PC-9 (cell line): Measurements from ENCODE around the gene BTRC. TPM values are rescaled to one million over a fixed set of nuclear protein-coding genes. Genes with fewer than 3 reads are reported as not detected.

Experiments
- BruUV-seq: library from RNA; stranded (reverse); fragments of 400-500 nt; replicated peaks from 2 replicates; lab custom pipeline; 2021; lab: Mats Ljungman, UMichigan
- CTCF ChIA-PET: fragments of 300-600 bp; sonication (Branson Sonifier 250); formaldehyde crosslinking; loops from one replicate; lab custom pipeline; 2022; ENCODE audit warnings: antibody characterized with exemption; lab: Charles Lee
- POLR2A ChIA-PET: fragments of 300-600 bp; sonication (Branson Sonifier 250); formaldehyde crosslinking; loops from one replicate; lab custom pipeline; 2022; ENCODE audit warnings: antibody characterized with exemption; ENCODE audit not compliant: unreplicated experiment; lab: Charles Lee
- DNase-seq, 2 experiments: peaks; one replicate each; pipeline versions ENCODE4 v3.0.0 to v3.0.0-alpha.2; 2015 to 2022; ENCODE audit warnings: mixed read lengths in 1 of 2
- H2AFZ ChIP-seq: fragments of 200-600 bp; sonication (generic); 2 replicates; pipeline ENCODE4 v1.8.1; 2017; ENCODE audit warnings: antibody characterized with exemption
- H3F3A ChIP-seq: fragments of 200-600 bp; sonication (generic); 2 replicates; pipeline ENCODE4 v1.8.1; 2017; ENCODE audit warnings: antibody characterized with exemption, mild to moderate bottlenecking, low read depth; ENCODE audit not compliant: insufficient read depth
- H3K27ac ChIP-seq: fragments of 200-600 bp; sonication (generic); 2 replicates; pipeline ENCODE4 v1.6.1; 2016; ENCODE audit warnings: mixed run types
- H3K27me3 ChIP-seq: fragments of 200-600 bp; sonication (generic); 2 replicates; pipeline ENCODE4 v1.6.1; 2016; ENCODE audit warnings: low read depth, mixed run types; ENCODE audit not compliant: insufficient read depth
- H3K36me3 ChIP-seq: fragments of 200-600 bp; sonication (generic); 2 replicates; pipeline ENCODE4 v1.6.1; 2016; ENCODE audit warnings: low read depth, mixed run types
- H3K4me1 ChIP-seq: fragments of 200-600 bp; sonication (generic); replicated peaks from 2 replicates; pipeline ENCODE4 v1.6.1; 2016; ENCODE audit warnings: mixed run types; ENCODE audit not compliant: insufficient read depth
- H3K4me2 ChIP-seq: fragments of 200-600 bp; sonication (generic); 2 replicates; pipeline ENCODE4 v1.6.1; 2017; ENCODE audit warnings: mixed run types
- H3K4me3 ChIP-seq: fragments of 200-600 bp; sonication (generic); 2 replicates; pipeline ENCODE4 v1.6.1; 2016; ENCODE audit warnings: mixed run types
- H3K79me2 ChIP-seq: fragments of 200-600 bp; sonication (generic); 2 replicates; pipeline ENCODE4 v1.6.1; 2017; ENCODE audit warnings: low read depth, mixed run types
- H3K9me2 ChIP-seq: fragments of 200-600 bp; sonication (generic); 2 replicates; pipeline ENCODE4 v1.8.1; 2017; ENCODE audit warnings: mild to moderate bottlenecking; ENCODE audit not compliant: insufficient read depth
- H3K9me3 ChIP-seq: fragments of 200-600 bp; sonication (generic); 2 replicates; pipeline ENCODE4 v1.8.1; 2016; ENCODE audit warnings: low read depth; ENCODE audit not compliant: insufficient read depth
- H4K20me1 ChIP-seq: fragments of 200-600 bp; sonication (generic); 2 replicates; pipeline ENCODE4 v1.8.1; 2017; ENCODE audit not compliant: insufficient read depth
- CTCF ChIP-seq: fragments of 200-600 bp; sonication (generic); conservative IDR thresholded peaks from 2 replicates; pipeline ENCODE4 v1.6.1; 2017; ENCODE audit warnings: mixed run types, antibody characterized with exemption, mild to moderate bottlenecking, moderate library complexity
- EZH2 ChIP-seq: fragments of 200-600 bp; sonication (generic); IDR thresholded peaks from 2 replicates; pipeline ENCODE4 v1.8.0; 2017; ENCODE audit warnings: antibody characterized with exemption, low read depth
- intact Hi-C: fragments of 100-400 bp; cut with micrococcal nuclease; formaldehyde crosslinking; loops from one replicate; pipeline ENCODE4 v1.10.0; 2022; ENCODE audit not compliant: unreplicated experiment
- total RNA-seq: library from RNA; stranded (reverse); gene quantifications from 2 replicates; pipeline ENCODE4 v1.2.3, GENCODE V29; 2021

Gene BTRC
- total RNA-seq, 1 experiment from 2014 or later, result 15.6 TPM

- Histone ChIP-seq H3K27me3 (peaks cover 25% of the 10 kb centered on the region), H3K36me3 (no peaks in the 10 kb centered on the region), H2AFZ (no peak overlapping the region), H4K20me1 (no peaks in the 10 kb centered on the region), H3K79me2 (no peaks in the 10 kb centered on the region), H3K4me1 (no peaks in the 10 kb centered on the region), H3K4me2 (no peak overlapping the region), H3F3A (no peaks in the 10 kb centered on the region), H3K4me3 (no peak overlapping the region), H3K9me2 (no peaks in the 10 kb centered on the region), H3K9me3 (no peaks in the 10 kb centered on the region), H3K27ac (no peak overlapping the region)
- ChIA-PET POLR2A (no interaction called here), CTCF (no interaction called here)
- no peak for DNase-seq
- no peak for TF ChIP-seq CTCF
- no TSS peak for BruUV-seq
- intact Hi-C loops, result no loop called here
Measured at GRCh38 chr10:101308051-101308450, 45.9 kb upstream of the BTRC start.

GRCh38 chr10:101310529-101311184 lies 43.3 kb upstream of the BTRC start:
- Histone ChIP-seq H2AFZ (no peak overlapping the region), H4K20me1 (no peaks in the 10 kb centered on the region), H3K4me3 (no peak overlapping the region), H3K79me2 (no peaks in the 10 kb centered on the region), H3K27ac (no peak overlapping the region), H3K36me3 (no peaks in the 10 kb centered on the region), H3F3A (no peaks in the 10 kb centered on the region), H3K27me3 (peaks cover 31% of the 10 kb centered on the region), H3K9me2 (no peaks in the 10 kb centered on the region), H3K9me3 (no peaks in the 10 kb centered on the region), H3K4me2 (no peak overlapping the region), H3K4me1 (no peaks in the 10 kb centered on the region)
- CTCF ChIA-PET, result no interaction called here
- intact Hi-C loops, result no loop called here
- BruUV-seq, result no TSS peak
- TF ChIP-seq CTCF, result no peak
- TF ChIP-seq EZH2, result no peak
- POLR2A ChIA-PET, result no interaction called here
- no peak for DNase-seq

GRCh38 chr10:101311185-101312066 lies 42.5 kb upstream of the BTRC start:
- no peak overlapping the region for H3K4me3 ChIP-seq
- ChIA-PET CTCF (interaction anchor here (0.5 kb wide), 1 partner anchor 399 kb away, joined by 8 read pairs; no protein-coding TSS in a partner anchor), POLR2A (no interaction called here)
- H3K27ac ChIP-seq, result no peak overlapping the region
- H3K79me2 ChIP-seq, result no peaks in the 10 kb centered on the region
- H3K27me3 ChIP-seq, result peaks cover 28% of the 10 kb centered on the region
- no peaks in the 10 kb centered on the region for H3K9me2 ChIP-seq
- H2AFZ ChIP-seq, result no peak overlapping the region
- no TSS peak for BruUV-seq
- no peak for DNase-seq
- intact Hi-C loops, result no loop called here
- no peaks in the 10 kb centered on the region for H3F3A ChIP-seq
- H3K9me3 ChIP-seq, result no peaks in the 10 kb centered on the region
- H3K4me1 ChIP-seq, result no peaks in the 10 kb centered on the region
- no peaks in the 10 kb centered on the region for H4K20me1 ChIP-seq
- no peaks in the 10 kb centered on the region for H3K36me3 ChIP-seq
- H3K4me2 ChIP-seq, result no peak overlapping the region
- TF ChIP-seq EZH2, result no peak
- TF ChIP-seq CTCF, result no peak
